IMR-90 (cell line): ENCODE results near the gene KRTAP4-1.

ENCODE experiments used
- CEBPB ChIP-seq: IDR thresholded peaks from 2 replicates; pipeline ENCODE4 v1.6.1; 2012; ENCODE audit warnings: low read depth, low read length, improper control_type of control experiment
- CTCF ChIP-seq: conservative IDR thresholded peaks from 2 replicates; pipeline ENCODE4 v1.5.1; 2012; ENCODE audit warnings: mild to moderate bottlenecking, low read depth, low read length, improper control_type of control experiment
- POLR2A ChIP-seq: IDR thresholded peaks from 2 replicates; pipeline ENCODE4 v1.6.1; 2012; ENCODE audit warnings: mild to moderate bottlenecking, low read depth, low read length
- RFX5 ChIP-seq: IDR thresholded peaks from 2 replicates; pipeline ENCODE4 v1.8.0; 2012; ENCODE audit warnings: low read depth, mild to moderate bottlenecking, low read length, moderate library complexity

- TF ChIP-seq CTCF (no peak), POLR2A (no peak), RFX5 (no peak), CEBPB (no peak)
Measured at GRCh38 chr17:41176744-41177387, 7.8 kb downstream of the KRTAP4-1 start.
